SJCRH30 (cell line): ENCODE data around the gene CACHD1. TPM values are rescaled to one million over a fixed set of nuclear protein-coding genes. Genes with fewer than 3 reads are reported as not detected.

Experiments used
- DNase-seq, 2 experiments: peaks; one replicate each; pipeline ENCODE4 v3.0.0-alpha.2; 2015 to 2020
- H3K27ac ChIP-seq: fragments of 250-450 bp; sonication (Bioruptor Pico); 2 replicates; pipeline ENCODE4 v1.5.1; 2020; ENCODE audit warnings: mild to moderate bottlenecking, moderate library complexity
- H3K27me3 ChIP-seq: fragments of 250-450 bp; sonication (Bioruptor Pico); 2 replicates; pipeline ENCODE4 v1.5.1; 2020; ENCODE audit warnings: mild to moderate bottlenecking, moderate library complexity
- H3K36me3 ChIP-seq: fragments of 250-450 bp; sonication (Bioruptor Pico); 2 replicates; pipeline ENCODE4 v1.5.1; 2020; ENCODE audit warnings: mild to moderate bottlenecking, moderate library complexity
- H3K4me1 ChIP-seq: fragments of 250-450 bp; sonication (Bioruptor Pico); 2 replicates; pipeline ENCODE4 v1.5.1; 2020; ENCODE audit warnings: mild to moderate bottlenecking, moderate library complexity
- H3K4me3 ChIP-seq: fragments of 250-450 bp; sonication (Bioruptor Pico); 2 replicates; pipeline ENCODE4 v1.5.1; 2020; ENCODE audit warnings: mild to moderate bottlenecking, moderate library complexity
- H3K9me3 ChIP-seq: fragments of 250-450 bp; sonication (Bioruptor Pico); replicated peaks from 2 replicates; pipeline ENCODE4 v1.5.1; 2020; ENCODE audit warnings: mild to moderate bottlenecking, moderate library complexity
- total RNA-seq: library from RNA; depleted of rRNA; stranded (reverse); fragments of >200 nt; shearing (Covaris generic); gene quantifications from 2 replicates; pipeline ENCODE4 v1.2.3, GENCODE V29; 2014

Gene CACHD1
- total RNA-seq, 1 experiment from 2014 or later: 12.1 TPM

- H3K27me3 ChIP-seq: no peaks in the 10 kb centered on the region
- H3K9me3 ChIP-seq: no peaks in the 10 kb centered on the region
- no peak overlapping the region for H3K4me3 ChIP-seq
- no peaks in the 10 kb centered on the region; the same call in 1 of the 2 replicates for H3K4me1 ChIP-seq
- 0 out of 2 replicates have a peak, but pooled peaks cover 1% of the 10 kb centered on the region for H3K36me3 ChIP-seq
- H3K27ac ChIP-seq: no peak overlapping the region
- DNase-seq: no peak
These were observed 83.4 kb downstream of the CACHD1 start for GRCh38 chr1:64553285-64553684.

DNA sequence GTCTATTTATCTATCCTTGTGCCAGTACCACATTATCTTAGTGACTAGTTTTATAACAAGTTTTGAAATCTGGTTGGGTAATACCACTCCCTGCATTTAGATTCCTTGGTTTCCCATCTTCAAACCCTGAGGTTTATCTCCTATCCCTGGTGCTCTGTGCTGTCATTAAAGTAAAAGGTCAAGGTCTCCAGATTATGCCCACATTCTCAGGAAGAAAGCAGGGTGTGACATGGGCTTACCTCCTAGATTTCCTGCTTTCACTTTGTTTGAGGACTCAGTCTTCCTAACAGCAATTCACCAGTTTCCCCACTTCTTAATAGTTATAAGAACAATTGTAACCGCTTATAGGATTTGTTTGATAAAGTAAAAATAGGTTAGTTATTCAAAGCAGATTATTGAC is 86.0 kb downstream of the CACHD1 start:
- H3K36me3 ChIP-seq: 0 out of 2 replicates have a peak, but pooled peaks cover 5% of the 10 kb centered on the region
- no peak overlapping the region for H3K27ac ChIP-seq
- no peak overlapping the region for H3K4me3 ChIP-seq
- no peak for DNase-seq
- H3K4me1 ChIP-seq: no peaks in the 10 kb centered on the region
- H3K27me3 ChIP-seq: no peaks in the 10 kb centered on the region
- no peaks in the 10 kb centered on the region for H3K9me3 ChIP-seq

- Histone ChIP-seq H3K4me3 (no peak overlapping the region), H3K36me3 (0 out of 2 replicates have a peak, but pooled peaks cover 5% of the 10 kb centered on the region), H3K4me1 (0 out of 2 replicates have a peak, but pooled peaks cover 3% of the 10 kb centered on the region), H3K27me3 (no peaks in the 10 kb centered on the region), H3K9me3 (0 out of 2 replicates have a peak, but pooled peaks cover 5% of the 10 kb centered on the region), H3K27ac (no peak overlapping the region)
- no peak for DNase-seq
These were observed 92.1 kb downstream of the CACHD1 start for GRCh38 chr1:64561993-64562392.

- Histone ChIP-seq H3K9me3 (0 out of 2 replicates have a peak, but pooled peaks cover 5% of the 10 kb centered on the region), H3K4me1 (peaks cover 11% of the 10 kb centered on the region; the same call in 1 of the 2 replicates), H3K27me3 (no peaks in the 10 kb centered on the region), H3K27ac (no peak overlapping the region), H3K36me3 (no peaks in the 10 kb centered on the region), H3K4me3 (no peak overlapping the region)
- no peak for DNase-seq
These were observed 94.1 kb downstream of the CACHD1 start for GRCh38 chr1:64563958-64564565.

DNA sequence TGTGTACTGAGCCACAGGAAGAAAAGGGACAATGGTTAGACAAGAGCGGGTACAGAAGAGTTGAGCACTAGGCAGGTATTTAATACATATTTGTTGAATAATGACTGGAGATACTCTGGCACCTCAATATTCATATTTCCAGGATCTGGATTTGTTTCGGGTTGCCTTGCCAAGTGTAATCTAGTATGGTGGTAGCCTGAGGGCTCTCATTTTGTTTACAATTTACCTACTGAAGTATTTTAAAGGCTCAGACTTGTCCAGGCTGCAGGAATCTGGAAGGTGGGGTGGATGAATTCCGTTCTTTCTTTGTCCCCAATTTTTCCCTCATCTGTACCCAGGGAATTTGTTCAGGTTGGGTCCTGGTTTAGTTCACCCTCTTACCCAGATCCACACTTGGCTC is 95.0 kb downstream of the CACHD1 start:
- H3K4me1 ChIP-seq: peaks cover 11% of the 10 kb centered on the region; the same call in 1 of the 2 replicates
- no peak for DNase-seq
- H3K36me3 ChIP-seq: no peaks in the 10 kb centered on the region
- H3K27me3 ChIP-seq: no peaks in the 10 kb centered on the region
- H3K9me3 ChIP-seq: 0 out of 2 replicates have a peak, but pooled peaks cover 5% of the 10 kb centered on the region
- H3K4me3 ChIP-seq: no peak overlapping the region
- H3K27ac ChIP-seq: no peak overlapping the region

- DNase-seq: no peak
- Histone ChIP-seq H3K4me1 (peaks cover 21% of the 10 kb centered on the region), H3K27ac (peak overlapping the region; percentile 37), H3K9me3 (0 out of 2 replicates have a peak, but pooled peaks cover 4% of the 10 kb centered on the region), H3K27me3 (no peaks in the 10 kb centered on the region), H3K36me3 (no peaks in the 10 kb centered on the region), H3K4me3 (no peak overlapping the region)
These were observed 97.7 kb downstream of the CACHD1 start for GRCh38 chr1:64567426-64568170.

DNA sequence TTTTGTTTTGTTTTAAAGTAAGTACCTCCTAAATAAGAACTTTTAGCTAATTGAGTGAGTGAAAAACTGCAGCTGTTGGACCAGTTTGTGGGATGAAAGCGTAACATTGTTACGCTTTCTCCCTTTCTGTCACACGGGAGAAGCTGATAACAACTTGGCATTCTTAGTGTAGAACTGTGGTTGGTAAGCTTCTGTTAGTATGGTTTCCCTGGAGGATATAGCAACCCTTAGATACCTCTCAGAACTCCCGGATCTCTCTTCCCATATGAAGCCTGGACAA is 98.2 kb downstream of the CACHD1 start:
- H3K27me3 ChIP-seq: no peaks in the 10 kb centered on the region
- peak; percentile 7 to 65 for DNase-seq
- no peak overlapping the region for H3K4me3 ChIP-seq
- H3K9me3 ChIP-seq: no peaks in the 10 kb centered on the region
- H3K36me3 ChIP-seq: no peaks in the 10 kb centered on the region
- H3K4me1 ChIP-seq: peaks cover 26% of the 10 kb centered on the region
- peak overlapping the region; percentile 37 for H3K27ac ChIP-seq

GRCh38 chr1:64569411-64569810 is 99.5 kb downstream of the CACHD1 start:
- peaks cover 26% of the 10 kb centered on the region for H3K4me1 ChIP-seq
- no peaks in the 10 kb centered on the region for H3K27me3 ChIP-seq

GRCh38 chr1:64570267-64570855 is 100.4 kb downstream of the CACHD1 start:
- Histone ChIP-seq H3K9me3 (no peaks in the 10 kb centered on the region), H3K4me1 (peaks cover 23% of the 10 kb centered on the region), H3K4me3 (no peak overlapping the region), H3K27ac (no peak overlapping the region), H3K27me3 (no peaks in the 10 kb centered on the region), H3K36me3 (no peaks in the 10 kb centered on the region)
- DNase-seq: no peak

More at GRCh38 chr1:64569411-64569810, 99.5 kb downstream of the CACHD1 start:
- no peak for DNase-seq
- H3K4me3 ChIP-seq: no peak overlapping the region
- H3K27ac ChIP-seq: no peak overlapping the region
- no peaks in the 10 kb centered on the region for H3K36me3 ChIP-seq
- H3K9me3 ChIP-seq: no peaks in the 10 kb centered on the region

GRCh38 chr1:64572222-64572900 is 102.4 kb downstream of the CACHD1 start:
- no peaks in the 10 kb centered on the region for H3K9me3 ChIP-seq
- H3K4me3 ChIP-seq: no peak overlapping the region
- H3K27ac ChIP-seq: peak overlapping the region; percentile 44
- peaks cover 23% of the 10 kb centered on the region for H3K4me1 ChIP-seq
- no peaks in the 10 kb centered on the region for H3K27me3 ChIP-seq
- no peaks in the 10 kb centered on the region for H3K36me3 ChIP-seq
- peak; percentile 71 to 83 for DNase-seq

GRCh38 chr1:64574301-64574700 is 104.4 kb downstream of the CACHD1 start:
- no peak overlapping the region for H3K27ac ChIP-seq
- H3K4me3 ChIP-seq: no peak overlapping the region
- no peaks in the 10 kb centered on the region for H3K36me3 ChIP-seq
- H3K27me3 ChIP-seq: no peaks in the 10 kb centered on the region
- H3K9me3 ChIP-seq: no peaks in the 10 kb centered on the region
- peaks cover 15% of the 10 kb centered on the region for H3K4me1 ChIP-seq
- DNase-seq: no peak

DNA sequence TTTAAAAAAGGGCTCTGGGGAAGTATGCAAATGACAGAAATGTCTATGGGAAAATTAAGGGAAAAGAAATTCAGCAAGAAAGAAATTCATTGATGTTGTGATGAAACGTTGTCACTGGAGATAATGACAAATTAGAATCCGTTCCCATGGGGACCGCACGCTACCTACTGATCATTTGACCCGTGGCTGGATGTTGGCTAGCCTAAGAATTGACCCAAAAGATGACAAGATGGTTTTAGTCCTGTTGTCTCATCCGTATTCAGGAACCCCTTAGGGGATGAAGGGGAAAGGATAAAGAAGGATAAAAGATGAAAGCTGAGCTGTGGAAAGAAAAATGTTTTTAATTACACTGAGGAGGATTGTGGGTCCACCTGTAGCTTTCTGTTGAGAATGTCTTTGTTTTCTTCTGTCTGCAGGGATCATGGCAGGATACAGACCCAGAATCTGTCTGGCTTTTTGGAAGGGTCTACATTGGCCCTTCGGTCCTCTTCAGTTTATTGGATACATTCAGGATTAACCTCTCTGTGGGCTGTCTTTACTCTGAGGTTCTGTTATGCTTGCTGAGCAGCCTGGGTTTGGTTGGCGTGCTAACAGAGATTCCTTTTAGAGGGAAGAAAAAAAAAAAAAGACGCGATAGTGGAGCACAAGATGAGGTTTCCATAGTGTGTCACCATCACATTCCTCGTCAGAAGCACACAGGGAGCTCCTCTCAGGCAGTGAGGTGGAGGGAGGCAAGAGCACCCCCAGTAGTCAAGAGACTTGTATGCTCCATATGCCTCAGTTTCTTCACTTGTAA is 106.2 kb downstream of the CACHD1 start:
- no peak overlapping the region for H3K27ac ChIP-seq
- H3K27me3 ChIP-seq: no peaks in the 10 kb centered on the region
- no peak overlapping the region for H3K4me3 ChIP-seq
- DNase-seq: no peak
- H3K9me3 ChIP-seq: no peaks in the 10 kb centered on the region
- H3K36me3 ChIP-seq: no peaks in the 10 kb centered on the region
- H3K4me1 ChIP-seq: peaks cover 15% of the 10 kb centered on the region

GRCh38 chr1:64578270-64578973 is 108.5 kb downstream of the CACHD1 start:
- no peaks in the 10 kb centered on the region for H3K27me3 ChIP-seq
- no peaks in the 10 kb centered on the region for H3K9me3 ChIP-seq
- no peak overlapping the region for H3K4me3 ChIP-seq
- H3K27ac ChIP-seq: no peak overlapping the region
- no peaks in the 10 kb centered on the region for H3K4me1 ChIP-seq
- DNase-seq: no peak
- no peaks in the 10 kb centered on the region for H3K36me3 ChIP-seq

DNA sequence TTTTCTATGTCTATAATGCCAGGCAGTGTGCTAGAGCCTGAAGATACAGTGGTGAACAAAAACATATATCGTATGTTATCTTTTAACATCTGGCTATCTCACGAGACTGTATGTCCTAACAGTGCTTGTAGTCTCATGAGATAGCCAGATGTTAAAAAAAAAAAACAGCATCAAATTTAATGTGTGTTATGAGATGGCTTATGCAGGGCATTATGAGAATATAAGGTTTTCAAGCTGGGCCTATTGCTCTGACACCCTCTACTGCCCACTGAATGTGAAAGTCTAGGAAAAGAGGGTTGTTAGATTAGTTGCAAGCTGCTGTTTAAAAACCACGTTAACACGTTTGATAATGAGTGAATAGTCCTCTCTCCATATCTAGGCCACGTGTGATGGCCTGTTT is 109.8 kb downstream of the CACHD1 start:
- Histone ChIP-seq H3K4me3 (no peak overlapping the region), H3K27ac (no peak overlapping the region), H3K36me3 (no peaks in the 10 kb centered on the region), H3K9me3 (no peaks in the 10 kb centered on the region), H3K4me1 (no peaks in the 10 kb centered on the region), H3K27me3 (no peaks in the 10 kb centered on the region)
- DNase-seq: no peak
